HG03025 (cell line): ENCODE data around the gene AEBP1.
A peak's percentile ranks its signal among the peaks of the same experiment; 100 is the strongest.

Experiments used
- ATAC-seq: cut with Tn5 transposase; IDR thresholded peaks from one replicate; pipeline ENCODE4 v1.9.1; 2021; ENCODE audit warnings: mild to moderate bottlenecking, moderate library complexity; ENCODE audit not compliant: unreplicated experiment, low FRiP score

Gene AEBP1

DNA sequence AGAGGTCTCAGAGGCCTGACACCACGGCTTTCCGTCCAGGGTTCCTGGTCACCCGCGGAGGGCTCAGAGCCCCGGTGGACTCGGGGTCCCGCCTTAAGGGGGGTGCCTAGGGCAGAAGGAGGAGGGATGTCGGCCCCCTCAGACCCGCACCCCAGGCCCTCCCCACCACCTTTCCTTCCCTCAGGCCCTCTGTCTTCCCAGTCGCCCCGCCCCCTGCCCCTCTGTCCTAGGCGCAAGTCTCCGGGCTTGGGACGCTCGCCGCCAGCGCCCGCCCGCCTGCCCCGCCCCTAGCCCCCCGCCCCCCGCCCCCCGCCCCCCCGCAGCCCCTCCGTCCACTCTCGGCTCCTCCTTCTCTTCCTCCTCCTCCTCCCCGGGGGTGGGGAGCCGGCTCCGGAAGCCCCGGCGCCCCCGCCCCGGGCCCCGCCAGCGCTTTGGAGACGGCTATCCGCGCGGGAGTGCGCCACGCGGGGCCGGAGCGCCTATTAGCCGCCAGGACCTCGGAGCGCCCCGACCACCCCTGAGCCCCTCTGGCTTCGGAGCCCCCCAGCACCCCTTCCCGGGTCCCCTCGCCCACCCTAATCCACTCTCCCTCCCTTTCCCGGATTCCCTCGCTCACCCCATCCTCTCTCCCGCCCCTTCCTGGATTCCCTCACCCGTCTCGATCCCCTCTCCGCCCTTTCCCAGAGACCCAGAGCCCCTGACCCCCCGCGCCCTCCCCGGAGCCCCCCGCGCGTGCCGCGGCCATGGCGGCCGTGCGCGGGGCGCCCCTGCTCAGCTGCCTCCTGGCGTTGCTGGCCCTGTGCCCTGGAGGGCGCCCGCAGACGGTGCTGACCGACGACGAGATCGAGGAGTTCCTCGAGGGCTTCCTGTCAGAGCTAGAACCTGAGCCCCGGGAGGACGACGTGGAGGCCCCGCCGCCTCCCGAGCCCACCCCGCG is at the start of gene AEBP1:
TSS of gene AEBP1 (plus strand) at position 423 of the 937 bp plus-strand sequence. CDS start at position 744, 321 bp downstream.
- ATAC-seq = no peak

DNA sequence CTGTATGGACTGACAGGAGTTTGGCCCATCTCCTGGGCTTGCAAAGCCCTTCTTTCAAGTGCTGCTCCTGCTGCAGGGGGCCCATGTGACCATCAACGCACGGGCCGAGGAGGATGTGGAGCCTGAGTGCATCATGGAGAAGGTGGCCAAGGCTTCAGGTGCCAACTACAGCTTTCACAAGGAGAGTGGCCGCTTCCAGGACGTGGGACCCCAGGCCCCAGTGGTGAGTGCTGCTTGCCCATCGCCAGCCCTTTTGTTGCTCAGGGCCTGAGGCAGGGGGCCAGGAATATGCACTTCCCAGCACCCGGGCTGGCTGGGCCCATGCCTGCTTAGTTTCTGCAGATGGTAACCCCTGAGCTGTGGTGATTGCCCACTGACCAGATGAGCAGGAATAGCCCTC is 47.5 kb upstream of the AEBP1 start:
- ATAC-seq = no peak

- ATAC-seq = no peak
Observed at GRCh38 chr7:44057181-44057848, 46.8 kb upstream of the AEBP1 start.

DNA sequence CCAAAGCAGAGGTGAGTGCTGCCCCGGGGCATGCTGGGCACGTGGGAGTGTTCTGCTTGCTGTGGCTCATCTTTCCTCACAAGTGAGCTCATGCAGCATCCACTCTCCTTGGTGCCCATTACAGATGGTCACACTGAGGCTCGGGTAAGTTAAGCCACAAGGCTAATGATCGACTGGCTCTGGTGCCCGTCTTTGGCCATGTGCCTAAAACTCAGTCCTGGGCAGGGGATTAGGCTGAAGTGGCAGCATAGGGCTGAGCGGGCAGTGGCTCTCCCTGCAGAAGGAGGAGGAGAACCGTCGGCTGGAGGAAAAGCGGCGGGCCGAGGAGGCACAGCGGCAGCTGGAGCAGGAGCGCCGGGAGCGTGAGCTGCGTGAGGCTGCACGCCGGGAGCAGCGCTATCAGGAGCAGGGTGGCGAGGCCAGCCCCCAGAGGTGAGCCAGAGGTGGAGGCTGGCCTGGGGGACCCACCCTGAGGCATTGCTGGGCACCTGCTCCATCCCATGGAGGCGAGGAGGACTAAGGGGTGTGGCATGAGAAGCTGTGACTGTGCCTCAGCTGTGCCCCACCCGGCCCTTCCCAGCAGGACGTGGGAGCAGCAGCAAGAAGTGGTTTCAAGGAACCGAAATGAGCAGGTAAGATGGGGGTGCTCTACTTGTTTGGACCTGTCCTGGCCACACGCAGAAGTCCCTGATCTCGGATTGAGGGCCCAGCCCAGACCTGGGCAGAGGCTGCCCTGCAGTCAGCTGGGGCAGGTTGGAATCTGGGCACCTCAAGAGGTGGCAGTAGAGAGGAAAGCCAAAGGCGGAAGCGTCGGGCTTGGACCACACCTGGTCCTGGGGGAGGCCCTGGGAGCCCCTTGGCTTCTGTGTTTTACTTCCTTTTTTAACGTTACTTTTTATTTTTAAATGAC is 46.0 kb upstream of the AEBP1 start:
- no peak for ATAC-seq

DNA sequence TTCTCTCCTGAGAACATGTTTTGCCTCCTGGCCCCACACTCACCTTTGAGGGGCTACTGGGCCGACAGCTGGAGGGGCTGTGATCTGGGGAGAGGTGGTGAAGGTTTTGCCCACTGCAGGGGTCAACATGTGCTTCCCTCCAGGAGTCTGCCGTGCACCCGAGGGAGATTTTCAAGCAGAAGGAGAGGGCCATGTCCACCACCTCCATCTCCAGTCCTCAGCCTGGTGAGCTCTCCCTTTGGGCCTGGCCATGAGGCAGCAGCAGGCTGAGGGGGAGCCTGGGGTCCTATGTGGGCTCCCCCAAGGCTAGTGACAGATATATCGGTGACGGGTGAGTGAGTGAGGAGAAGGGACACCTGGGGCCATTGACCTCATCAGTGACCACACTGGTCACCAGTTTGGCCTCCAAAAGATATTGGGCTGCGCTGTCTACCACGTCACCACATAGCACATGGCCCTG is 45.4 kb upstream of the AEBP1 start:
- ATAC-seq = no peak

GRCh38 chr7:44059219-44060090 is 44.7 kb upstream of the AEBP1 start:
- ATAC-seq = peak; percentile 45

DNA sequence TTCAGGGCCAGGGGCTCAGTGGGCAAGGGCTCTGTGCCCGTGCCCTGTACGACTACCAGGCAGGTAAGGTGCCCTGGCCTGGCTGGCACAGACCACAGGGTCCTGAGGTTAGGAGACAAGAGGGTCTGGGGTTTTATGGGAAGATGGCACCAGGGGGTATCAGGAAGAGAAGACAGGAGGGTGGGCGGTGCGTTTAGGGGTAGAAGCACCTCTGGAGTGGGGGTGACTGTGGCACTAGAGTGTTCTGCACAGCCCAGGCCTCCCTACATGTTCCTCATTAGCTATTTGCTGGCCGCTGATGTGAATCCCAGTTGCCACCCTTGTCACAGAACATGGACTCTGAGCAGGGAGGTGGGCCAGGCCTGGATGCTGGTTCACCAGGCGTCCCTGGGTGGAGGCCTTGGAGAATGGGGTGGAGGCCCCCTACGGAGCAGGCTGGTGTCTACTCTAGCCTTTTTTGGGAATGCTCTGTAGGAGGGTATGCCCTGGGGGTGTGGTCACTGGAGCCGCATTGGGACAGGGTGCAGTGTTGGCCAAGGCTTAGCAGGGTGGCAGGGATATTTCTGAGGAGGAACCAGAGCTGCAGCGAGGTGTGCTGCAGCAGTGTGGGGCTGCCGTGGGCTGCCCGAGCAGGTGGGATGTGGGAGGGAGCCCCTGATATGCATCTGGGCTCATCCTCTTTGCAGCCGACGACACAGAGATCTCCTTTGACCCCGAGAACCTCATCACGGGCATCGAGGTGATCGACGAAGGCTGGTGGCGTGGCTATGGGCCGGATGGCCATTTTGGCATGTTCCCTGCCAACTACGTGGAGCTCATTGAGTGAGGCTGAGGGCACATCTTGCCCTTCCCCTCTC is 43.8 kb upstream of the AEBP1 start:
- no peak for ATAC-seq

DNA sequence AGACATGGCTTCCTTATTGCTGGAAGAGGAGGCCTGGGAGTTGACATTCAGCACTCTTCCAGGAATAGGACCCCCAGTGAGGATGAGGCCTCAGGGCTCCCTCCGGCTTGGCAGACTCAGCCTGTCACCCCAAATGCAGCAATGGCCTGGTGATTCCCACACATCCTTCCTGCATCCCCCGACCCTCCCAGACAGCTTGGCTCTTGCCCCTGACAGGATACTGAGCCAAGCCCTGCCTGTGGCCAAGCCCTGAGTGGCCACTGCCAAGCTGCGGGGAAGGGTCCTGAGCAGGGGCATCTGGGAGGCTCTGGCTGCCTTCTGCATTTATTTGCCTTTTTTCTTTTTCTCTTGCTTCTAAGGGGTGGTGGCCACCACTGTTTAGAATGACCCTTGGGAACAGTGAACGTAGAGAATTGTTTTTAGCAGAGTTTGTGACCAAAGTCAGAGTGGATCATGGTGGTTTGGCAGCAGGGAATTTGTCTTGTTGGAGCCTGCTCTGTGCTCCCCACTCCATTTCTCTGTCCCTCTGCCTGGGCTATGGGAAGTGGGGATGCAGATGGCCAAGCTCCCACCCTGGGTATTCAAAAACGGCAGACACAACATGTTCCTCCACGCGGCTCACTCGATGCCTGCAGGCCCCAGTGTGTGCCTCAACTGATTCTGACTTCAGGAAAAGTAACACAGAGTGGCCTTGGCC is 43.0 kb upstream of the AEBP1 start:
- no peak for ATAC-seq

DNA sequence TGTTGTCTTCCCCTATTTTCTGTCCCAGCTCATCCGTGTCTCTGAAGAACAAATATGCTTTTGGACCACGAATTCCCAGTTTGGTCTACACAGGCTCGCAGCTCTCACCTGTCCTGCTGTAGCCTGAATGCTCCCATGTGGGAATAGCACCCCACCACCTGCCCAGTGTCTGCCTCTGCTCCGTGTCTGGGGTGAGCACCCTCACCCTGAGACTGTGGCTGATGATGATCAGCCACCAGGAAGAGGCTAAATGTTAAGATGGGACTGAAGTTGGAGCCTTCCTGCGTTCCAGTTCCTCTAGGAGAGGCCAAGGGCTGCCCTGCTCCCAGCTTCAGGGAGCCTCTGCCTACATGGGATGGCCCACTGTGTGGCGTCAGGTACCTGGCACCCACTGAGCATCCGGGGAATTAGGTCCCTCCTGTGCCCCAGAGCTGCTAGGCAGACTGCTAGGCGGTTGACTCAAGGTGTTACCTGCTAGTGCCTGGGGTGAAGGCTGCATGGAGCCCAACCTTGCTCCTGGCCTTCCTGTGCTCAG is 42.4 kb upstream of the AEBP1 start:
- ATAC-seq = no peak

DNA sequence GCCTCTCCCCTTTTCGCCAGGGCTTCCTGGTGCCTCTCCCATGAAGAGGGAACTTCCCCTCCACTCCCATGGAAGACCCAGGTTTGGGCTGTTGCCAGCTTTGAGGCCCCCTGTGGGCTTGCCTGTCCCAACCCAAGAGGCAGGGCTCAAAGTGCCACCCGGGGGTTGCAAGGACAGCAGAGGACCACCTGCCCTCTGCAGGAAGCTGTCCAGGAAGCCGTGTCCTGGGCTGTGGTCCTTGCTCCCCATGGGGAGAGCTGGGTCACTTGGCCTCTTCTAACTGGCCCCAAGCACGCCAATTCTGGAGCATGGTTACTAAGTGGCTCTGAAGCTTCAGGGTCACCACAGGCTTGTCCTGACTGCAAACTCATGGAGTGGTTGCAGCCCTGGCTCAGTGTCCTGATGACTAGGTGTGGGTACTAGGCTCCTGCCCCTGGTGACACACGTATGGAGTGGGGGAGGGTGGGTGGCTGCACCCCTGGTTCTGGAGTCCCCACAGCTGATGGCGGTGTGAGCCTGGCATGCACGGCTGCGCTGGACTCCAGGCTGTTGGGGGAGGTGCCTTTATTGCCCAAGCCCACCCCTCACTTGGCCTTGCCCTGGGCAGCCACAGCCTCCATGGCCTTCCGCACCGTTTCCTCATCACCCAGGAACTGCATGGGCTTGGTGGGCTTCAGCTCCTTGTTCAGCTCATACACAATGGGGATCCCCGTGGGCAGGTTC is 41.8 kb upstream of the AEBP1 start:
- ATAC-seq = no peak

- ATAC-seq = no peak
Observed at GRCh38 chr7:44062903-44063295, 41.2 kb upstream of the AEBP1 start.

DNA sequence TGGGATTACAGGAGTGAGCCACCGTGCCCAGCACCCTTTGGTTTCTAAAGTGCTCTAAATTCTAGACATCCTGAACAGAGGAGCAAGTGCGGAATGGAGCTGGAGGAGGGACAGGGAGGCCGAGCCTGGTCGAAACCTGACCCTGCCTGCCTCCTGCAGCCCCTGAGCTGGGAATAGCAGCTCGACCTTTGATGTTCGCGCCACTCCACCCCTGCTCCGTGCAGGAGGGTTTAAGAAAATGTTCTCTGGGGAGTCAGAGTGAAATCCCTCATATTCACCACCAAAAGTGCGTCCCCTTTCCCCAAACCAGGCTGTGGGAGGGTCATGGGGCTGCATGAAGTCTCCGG is 40.6 kb upstream of the AEBP1 start:
- ATAC-seq = no peak

GRCh38 chr7:44063894-44064651 is 40.1 kb upstream of the AEBP1 start:
- ATAC-seq = no peak

- no peak for ATAC-seq
Observed at GRCh38 chr7:44064791-44065430, 39.2 kb upstream of the AEBP1 start.

DNA sequence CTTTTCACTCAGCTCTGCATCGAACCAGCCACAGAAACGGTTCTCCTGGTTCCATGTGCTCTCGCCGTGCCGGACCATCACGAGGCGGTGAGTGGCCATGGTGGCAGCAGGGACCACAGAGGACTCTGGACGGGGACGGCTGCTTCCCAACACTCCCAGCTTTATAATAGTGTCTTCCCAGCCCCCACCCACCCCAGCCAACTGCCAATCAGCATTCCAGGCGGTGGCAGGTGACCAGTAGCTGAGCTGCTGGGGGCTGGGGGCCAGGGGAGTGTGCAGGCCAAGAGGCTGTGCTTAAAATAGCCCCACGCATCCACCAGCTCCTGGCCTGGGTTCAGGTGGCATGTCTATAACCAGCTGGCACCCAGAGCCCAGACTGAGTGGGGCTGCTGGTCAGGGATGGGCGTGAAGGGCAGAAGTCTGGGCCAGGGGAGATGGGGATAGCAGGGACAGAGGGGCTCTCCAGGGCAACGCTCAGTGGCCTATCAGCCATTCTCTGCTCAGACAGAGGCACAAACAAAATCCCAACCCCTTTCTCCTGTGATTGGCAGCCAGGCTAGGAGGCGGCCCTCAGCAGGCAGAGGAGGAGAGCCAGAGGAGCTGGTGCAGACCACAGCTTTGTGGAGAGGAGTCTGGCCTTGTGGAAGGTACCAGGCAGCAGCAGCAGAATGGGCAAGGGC is 38.6 kb upstream of the AEBP1 start, which contains the start of gene PGAM2:
TSS of gene PGAM2 (minus strand) at position 137 of the 680 bp plus-strand sequence. CDS start at position 99, 38 bp downstream.
- no peak for ATAC-seq

- ATAC-seq = no peak
Observed at GRCh38 chr7:44066111-44066460, 38.1 kb upstream of the AEBP1 start.
